GM23248 (cell line): Measurements from ENCODE around the gene IBA57.

ENCODE experiments used
- EZH2 ChIP-seq: fragments of 200-600 bp; sonication (generic); IDR thresholded peaks from 2 replicates; pipeline ENCODE4 v1.6.1; 2018; ENCODE audit warnings: antibody characterized with exemption, mild to moderate bottlenecking; ENCODE audit not compliant: insufficient read depth, poor library complexity, severe bottlenecking
- EZH2phosphoT487 ChIP-seq: fragments of 200-600 bp; sonication (generic); IDR thresholded peaks from 2 replicates; pipeline ENCODE4 v1.6.1; 2018; ENCODE audit warnings: antibody characterized with exemption, moderate library complexity, mild to moderate bottlenecking, low read depth; ENCODE audit not compliant: insufficient read depth

- TF ChIP-seq EZH2 (no peak), EZH2phosphoT487 (no peak)
Observed at GRCh38 chr1:228206582-228207351, 41.2 kb downstream of the IBA57 start.
